Measurements from ENCODE around the gene CTNNA1. TPM values are rescaled to one million over a fixed set of nuclear protein-coding genes. Genes with fewer than 3 reads are reported as not detected.

CTNNA1 gene
- total RNA-seq, 1 donor from 2014 or later: 78.6 TPM

DNA sequence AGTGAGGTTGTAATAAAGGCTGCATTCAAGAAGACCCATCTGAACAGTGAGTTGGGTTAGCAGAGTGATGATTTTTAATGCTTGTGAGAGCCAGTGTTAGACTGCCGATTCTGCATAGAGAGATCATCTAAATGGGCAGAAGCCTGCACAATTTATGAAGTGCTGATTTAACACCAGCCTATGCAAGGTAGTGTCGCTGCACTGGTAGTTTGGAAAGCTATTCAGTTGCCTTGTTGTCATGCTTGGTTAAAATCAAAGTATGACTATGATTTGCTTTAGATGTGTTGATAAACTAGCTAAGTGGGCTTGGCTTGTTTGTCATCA lies 122.3 kb downstream of the CTNNA1 start:
- intact Hi-C loops (cut with micrococcal nuclease): no loop called here
- Mint-ChIP-seq H3K27me3 (peaks cover 20% of the 10 kb centered on the region), H3K4me1 (no peaks in the 10 kb centered on the region), H3K27ac (no peak overlapping the region), H3K36me3 (ENCODE audit: low read depth) (no peaks in the 10 kb centered on the region), H3K4me3 (no peak overlapping the region), H3K9me3 (no peaks in the 10 kb centered on the region)
- DNase-seq: no peak

DNA sequence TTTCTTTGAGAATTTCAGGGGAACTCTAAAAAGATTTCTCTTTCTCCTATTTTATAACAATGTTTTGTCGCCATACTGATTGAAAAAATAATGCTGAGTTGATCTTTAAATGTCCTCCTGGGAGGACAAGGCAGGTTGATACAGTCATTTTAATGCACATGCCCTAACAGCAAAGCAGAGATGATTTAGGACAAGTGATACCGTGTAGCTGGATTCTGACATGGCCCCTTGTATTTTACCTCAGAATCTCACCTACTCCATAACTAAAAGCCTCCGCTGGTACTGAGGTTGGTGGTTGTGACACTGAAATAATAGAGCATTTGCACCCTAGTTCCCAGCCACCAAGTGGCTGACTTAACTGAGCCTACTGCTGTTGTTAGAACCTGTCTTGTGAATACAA lies 122.7 kb downstream of the CTNNA1 start:
- intact Hi-C loops (cut with micrococcal nuclease): no loop called here
- Mint-ChIP-seq H3K27ac (no peak overlapping the region), H3K4me1 (no peaks in the 10 kb centered on the region), H3K4me3 (no peak overlapping the region), H3K9me3 (no peaks in the 10 kb centered on the region), H3K27me3 (peaks cover 18% of the 10 kb centered on the region), H3K36me3 (ENCODE audit: low read depth) (no peaks in the 10 kb centered on the region)
- no peak for DNase-seq

DNA sequence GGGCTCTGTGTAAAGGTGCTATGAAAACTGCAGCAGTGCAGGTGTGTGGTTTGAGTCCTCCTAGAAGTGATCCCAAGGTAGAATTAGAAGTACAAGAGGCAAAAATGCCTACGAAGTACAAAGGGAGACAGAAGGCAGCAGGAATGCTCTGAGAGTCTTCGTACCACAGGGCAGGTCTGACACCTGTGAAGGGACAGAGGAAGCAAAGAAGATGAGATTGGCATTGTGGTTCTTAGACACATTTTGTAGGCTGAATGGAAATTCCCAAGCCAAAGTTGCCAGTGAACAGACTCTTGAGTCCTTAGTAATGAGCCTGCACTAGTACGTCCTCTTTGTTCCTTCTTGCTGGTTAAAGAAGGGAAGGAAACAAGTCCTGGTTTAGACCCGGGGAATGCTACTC lies 123.6 kb downstream of the CTNNA1 start:
- H3K27me3 Mint-ChIP-seq: peaks cover 11% of the 10 kb centered on the region
- H3K4me1 Mint-ChIP-seq: no peaks in the 10 kb centered on the region
- H3K9me3 Mint-ChIP-seq: no peaks in the 10 kb centered on the region
- H3K36me3 Mint-ChIP-seq (ENCODE audit: low read depth): no peaks in the 10 kb centered on the region
- no peak overlapping the region for H3K27ac Mint-ChIP-seq
- DNase-seq: no peak
- intact Hi-C loops (cut with micrococcal nuclease): no loop called here
- no peak overlapping the region for H3K4me3 Mint-ChIP-seq

DNA sequence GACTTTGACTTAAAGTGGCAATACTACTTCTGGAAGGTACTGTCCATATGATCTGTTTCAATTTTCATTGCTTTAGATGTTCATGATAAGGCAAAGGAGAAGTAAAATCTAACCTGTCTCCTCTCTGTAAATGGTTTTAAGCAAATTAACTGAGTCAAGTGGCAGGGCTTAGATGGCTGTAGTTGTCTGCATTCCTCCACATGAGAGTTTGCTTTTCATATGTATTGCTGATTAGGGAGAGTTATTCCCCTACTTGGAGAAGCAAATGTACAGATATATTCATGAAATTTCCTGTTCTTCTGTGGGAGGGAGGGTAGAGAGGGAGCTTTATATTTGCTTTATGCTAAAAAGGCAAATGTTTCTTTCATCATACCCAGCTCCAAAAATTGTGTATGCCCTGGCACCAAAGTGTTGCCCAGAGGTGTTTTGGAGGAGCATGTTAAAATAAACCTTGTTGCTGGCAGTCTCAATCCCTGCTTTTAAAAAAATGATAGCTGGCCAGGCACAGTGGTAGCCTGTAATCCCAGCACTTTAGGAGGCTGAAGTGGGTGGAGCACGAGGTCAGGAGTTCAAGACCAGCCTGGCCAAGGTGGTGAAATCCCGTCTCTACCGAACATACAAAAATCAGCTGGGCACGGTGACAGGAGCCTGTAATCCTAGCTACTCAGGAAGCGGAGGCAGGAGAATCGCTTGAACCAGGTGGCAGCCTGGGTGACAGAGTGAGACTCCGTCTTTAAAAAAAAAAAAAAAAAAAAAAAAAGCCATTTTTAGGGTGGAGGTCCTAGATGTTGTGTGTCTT lies 125.4 kb downstream of the CTNNA1 start:
- peaks cover 10% of the 10 kb centered on the region for H3K27me3 Mint-ChIP-seq
- H3K4me3 Mint-ChIP-seq: no peak overlapping the region
- intact Hi-C loops (cut with micrococcal nuclease): no loop called here
- H3K27ac Mint-ChIP-seq: no peak overlapping the region
- no peaks in the 10 kb centered on the region for H3K4me1 Mint-ChIP-seq
- no peaks in the 10 kb centered on the region for H3K36me3 Mint-ChIP-seq (ENCODE audit: low read depth)
- no peaks in the 10 kb centered on the region for H3K9me3 Mint-ChIP-seq
- DNase-seq: no peak

DNA sequence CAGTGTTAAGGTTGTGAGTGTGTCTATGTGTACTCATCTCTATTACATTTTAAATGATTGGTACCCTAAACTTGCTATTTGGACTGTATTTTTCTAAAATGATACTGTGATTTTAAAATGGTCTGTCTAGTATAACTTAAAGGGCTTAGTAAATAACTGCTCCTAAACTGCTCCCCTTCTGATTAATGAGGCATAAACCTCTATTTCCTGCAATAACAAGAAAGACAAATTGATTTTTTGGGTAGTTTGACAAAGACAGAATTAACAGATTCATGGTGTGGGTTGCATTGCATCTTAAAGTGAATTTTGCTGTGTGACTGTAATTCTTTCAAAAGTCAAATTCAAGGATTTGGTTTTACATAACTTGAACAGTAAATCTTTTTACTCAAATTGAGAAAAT lies 130.0 kb downstream of the CTNNA1 start:
- Mint-ChIP-seq H3K9me3 (no peaks in the 10 kb centered on the region), H3K27ac (no peak overlapping the region), H3K36me3 (ENCODE audit: low read depth) (peaks cover 7% of the 10 kb centered on the region), H3K4me1 (no peaks in the 10 kb centered on the region), H3K27me3 (peaks cover 10% of the 10 kb centered on the region), H3K4me3 (no peak overlapping the region)
- intact Hi-C loops (cut with micrococcal nuclease): no loop called here
- no peak for DNase-seq

DNA sequence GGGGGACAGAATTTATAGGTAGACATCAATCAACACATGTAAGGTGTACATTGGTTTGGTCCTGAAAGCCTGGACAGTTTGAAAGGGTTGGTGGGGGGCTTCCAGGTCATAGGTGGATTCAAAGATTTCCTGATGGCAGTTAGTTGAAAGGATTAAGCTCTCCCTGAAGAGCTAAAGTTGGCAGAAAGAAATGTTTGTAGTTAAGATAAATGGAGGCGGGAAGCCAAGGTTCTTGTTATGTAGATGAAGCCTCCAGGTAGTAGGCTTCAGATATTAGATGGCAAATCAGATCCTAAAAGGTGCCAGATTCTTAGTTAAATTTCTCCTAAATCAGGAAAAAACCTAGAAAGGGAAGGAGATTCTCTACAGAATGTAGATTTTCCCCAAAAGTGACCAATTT lies 130.9 kb downstream of the CTNNA1 start:
- Mint-ChIP-seq H3K27ac (no peak overlapping the region), H3K36me3 (ENCODE audit: low read depth) (peaks cover 14% of the 10 kb centered on the region), H3K9me3 (no peaks in the 10 kb centered on the region), H3K4me1 (no peaks in the 10 kb centered on the region), H3K27me3 (peaks cover 10% of the 10 kb centered on the region), H3K4me3 (no peak overlapping the region)
- no peak for DNase-seq
- intact Hi-C loops (cut with micrococcal nuclease): no loop called here

DNA sequence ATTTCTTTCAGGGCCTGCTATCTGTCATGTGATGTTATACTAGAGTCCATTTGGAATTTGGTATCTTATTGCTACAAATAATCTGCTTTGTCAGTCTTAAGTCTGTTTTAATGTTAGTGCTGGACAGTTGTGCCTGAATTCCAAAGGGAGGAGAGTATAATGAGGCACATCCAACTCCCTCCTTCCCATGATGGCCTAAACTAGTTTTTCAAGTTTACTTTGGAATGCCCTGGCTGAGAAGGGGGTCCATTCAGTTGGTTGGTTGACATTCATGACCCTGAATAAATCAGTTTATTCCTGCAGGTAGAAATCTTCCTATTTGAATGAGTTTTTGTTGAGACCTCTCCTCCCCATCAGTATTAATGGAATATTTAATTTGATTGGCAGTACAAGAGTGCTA lies 131.3 kb downstream of the CTNNA1 start:
- intact Hi-C loops (cut with micrococcal nuclease): no loop called here
- peaks cover 10% of the 10 kb centered on the region for H3K27me3 Mint-ChIP-seq
- no peak overlapping the region for H3K27ac Mint-ChIP-seq
- H3K36me3 Mint-ChIP-seq (ENCODE audit: low read depth): peaks cover 15% of the 10 kb centered on the region
- DNase-seq: no peak
- peaks cover under 1% of the 10 kb centered on the region for H3K9me3 Mint-ChIP-seq
- H3K4me3 Mint-ChIP-seq: no peak overlapping the region
- H3K4me1 Mint-ChIP-seq: no peaks in the 10 kb centered on the region

DNA sequence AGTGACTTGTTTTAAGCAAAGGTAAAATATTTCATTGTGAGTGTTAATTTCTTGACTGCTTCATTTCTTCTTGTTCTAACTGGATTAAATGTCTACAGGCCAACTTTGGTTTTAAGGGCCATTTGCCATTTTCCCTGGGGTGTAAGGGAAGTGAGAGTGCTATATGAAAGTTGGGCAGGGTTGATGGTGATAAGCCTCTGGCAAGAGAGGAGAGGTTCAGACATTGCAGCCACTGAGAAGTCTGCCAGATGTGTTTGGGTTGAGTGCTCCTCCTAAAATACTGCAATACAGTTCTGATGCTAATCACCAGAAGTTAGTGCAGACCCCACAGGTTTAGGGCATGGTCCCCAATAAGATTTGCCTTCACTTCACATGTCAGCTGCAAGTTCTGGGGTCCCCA lies 136.8 kb downstream of the CTNNA1 start:
- no peaks in the 10 kb centered on the region for H3K4me1 Mint-ChIP-seq
- peaks cover 36% of the 10 kb centered on the region for H3K36me3 Mint-ChIP-seq (ENCODE audit: low read depth)
- H3K27ac Mint-ChIP-seq: no peak overlapping the region
- intact Hi-C loops (cut with micrococcal nuclease): no loop called here
- peaks cover 12% of the 10 kb centered on the region for H3K9me3 Mint-ChIP-seq
- H3K4me3 Mint-ChIP-seq: no peak overlapping the region
- H3K27me3 Mint-ChIP-seq: no peaks in the 10 kb centered on the region
- DNase-seq: no peak

DNA sequence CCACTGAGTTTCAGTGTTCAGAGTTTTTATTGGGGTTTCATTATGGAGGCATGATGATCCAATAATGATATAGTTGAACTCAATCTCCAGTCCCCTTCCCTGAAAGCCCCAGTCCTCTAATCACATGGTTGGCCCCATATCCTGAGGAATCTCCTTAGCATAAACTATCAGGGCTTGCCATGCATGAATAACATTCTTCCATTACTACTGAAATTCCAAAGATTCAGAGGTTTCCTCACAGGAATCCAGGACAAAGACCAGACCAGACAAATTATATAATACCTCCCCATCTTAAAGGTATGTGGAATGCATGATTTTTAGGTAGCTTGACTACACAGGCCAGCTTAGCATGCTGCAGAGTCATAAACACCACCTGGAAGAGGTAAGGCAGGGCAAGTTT lies 137.4 kb downstream of the CTNNA1 start:
- no peak overlapping the region for H3K27ac Mint-ChIP-seq
- peaks cover 12% of the 10 kb centered on the region for H3K9me3 Mint-ChIP-seq
- no peaks in the 10 kb centered on the region for H3K4me1 Mint-ChIP-seq
- H3K27me3 Mint-ChIP-seq: no peaks in the 10 kb centered on the region
- intact Hi-C loops (cut with micrococcal nuclease): no loop called here
- no peak overlapping the region for H3K4me3 Mint-ChIP-seq
- DNase-seq: no peak
- peaks cover 36% of the 10 kb centered on the region for H3K36me3 Mint-ChIP-seq (ENCODE audit: low read depth)

DNA sequence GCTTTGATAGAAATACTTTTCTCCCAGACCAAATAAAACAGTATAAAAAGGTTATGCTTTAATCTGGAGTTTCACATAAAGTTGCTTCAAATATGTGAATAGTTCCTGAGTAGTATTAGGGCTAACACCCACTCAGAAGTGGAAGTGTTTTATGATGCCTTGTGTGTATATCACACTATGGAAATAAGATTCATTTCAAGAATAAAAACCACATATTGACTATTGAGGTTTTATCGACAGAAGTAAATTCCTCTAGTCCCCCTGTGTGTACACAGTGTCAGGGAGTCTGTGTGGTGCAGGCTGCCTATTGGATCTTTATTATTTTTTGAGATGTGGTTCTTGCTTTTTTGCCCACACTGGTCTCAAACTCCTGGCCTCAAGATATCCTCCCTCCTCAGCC lies 142.7 kb downstream of the CTNNA1 start:
- intact Hi-C loops (cut with micrococcal nuclease): no loop called here
- H3K9me3 Mint-ChIP-seq: peaks cover 3% of the 10 kb centered on the region

DNA sequence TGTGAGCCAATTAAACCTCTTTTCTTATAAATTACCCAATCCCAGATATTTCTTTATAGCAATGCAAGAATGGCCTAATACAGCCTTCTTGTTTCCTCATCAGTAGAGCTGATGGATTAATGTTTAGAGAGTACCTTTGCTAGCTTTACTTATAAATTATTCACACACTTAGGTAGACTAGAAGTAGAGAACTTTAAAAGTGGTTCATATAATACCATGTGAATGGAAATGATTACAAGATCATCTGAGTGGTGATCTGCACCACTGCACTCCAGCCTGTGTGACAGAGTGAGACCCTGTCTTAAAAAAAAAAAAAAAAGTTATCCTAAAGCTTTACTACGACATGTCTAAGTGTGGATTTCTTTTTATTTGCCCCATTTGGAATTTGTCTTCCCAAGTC lies 145.1 kb downstream of the CTNNA1 start:
- Mint-ChIP-seq H3K36me3 (ENCODE audit: low read depth) (peaks cover 9% of the 10 kb centered on the region), H3K27ac (no peak overlapping the region), H3K4me3 (no peak overlapping the region), H3K9me3 (no peaks in the 10 kb centered on the region), H3K27me3 (peaks cover 4% of the 10 kb centered on the region), H3K4me1 (peaks cover 10% of the 10 kb centered on the region)
- no peak for DNase-seq
- intact Hi-C loops (cut with micrococcal nuclease): no loop called here

More for the DNA sequence above, 142.7 kb downstream of the CTNNA1 start:
- no peak overlapping the region for H3K27ac Mint-ChIP-seq
- no peaks in the 10 kb centered on the region for H3K27me3 Mint-ChIP-seq
- peaks cover 12% of the 10 kb centered on the region for H3K36me3 Mint-ChIP-seq (ENCODE audit: low read depth)
- no peak overlapping the region for H3K4me3 Mint-ChIP-seq
- no peak for DNase-seq
- peaks cover 9% of the 10 kb centered on the region for H3K4me1 Mint-ChIP-seq

DNA sequence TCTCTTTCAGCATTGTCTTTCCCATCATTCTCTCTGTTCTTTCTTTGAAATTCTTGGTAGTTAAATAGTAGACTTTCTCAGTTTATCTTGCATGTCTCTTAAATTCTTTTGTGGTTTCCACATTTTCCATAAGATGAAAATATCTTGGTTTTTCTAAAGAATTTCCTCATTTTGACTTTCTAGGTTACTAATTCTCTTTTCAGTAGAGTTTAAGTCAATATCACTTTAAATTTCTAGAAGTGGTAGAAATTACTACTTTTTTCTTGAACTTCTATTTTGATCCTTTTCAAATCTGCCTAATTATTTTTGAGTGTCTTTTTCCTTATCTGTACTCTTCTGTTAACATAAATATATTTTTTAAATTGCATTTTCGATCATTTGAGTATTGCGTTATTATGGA lies 145.5 kb downstream of the CTNNA1 start:
- DNase-seq: no peak

DNA sequence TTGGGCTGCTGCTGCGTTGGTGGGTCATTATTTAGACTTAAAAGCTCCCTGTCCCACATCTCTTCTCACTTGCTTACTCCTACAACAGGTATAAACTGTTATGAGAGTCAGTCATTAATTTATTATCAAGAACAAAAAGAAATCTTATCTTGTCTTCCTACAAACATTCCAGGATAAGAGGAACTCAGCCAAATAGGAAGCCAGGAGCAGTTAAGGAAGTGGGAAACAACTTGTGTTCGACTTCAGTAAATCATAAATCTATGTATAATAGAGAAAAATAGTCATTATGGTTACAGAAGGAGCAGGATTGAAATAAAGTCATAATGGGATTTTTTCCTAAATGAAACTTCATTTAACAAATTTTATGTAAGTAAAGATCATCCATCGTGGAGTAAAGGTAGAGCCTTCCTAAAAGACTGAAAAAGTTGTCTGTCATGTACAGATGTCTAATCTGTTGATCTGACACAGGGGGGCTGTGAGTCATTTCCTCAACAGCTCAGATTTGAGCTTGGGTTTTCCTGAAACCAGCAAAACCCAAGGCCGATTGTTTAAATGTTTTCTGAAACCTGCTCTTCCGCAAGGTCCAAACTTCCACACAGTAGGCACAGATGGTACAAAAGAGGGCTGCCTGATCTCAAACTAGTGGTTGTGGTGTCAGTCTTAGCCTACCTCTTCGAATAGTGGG lies 147.2 kb downstream of the CTNNA1 start:
- H3K4me3 Mint-ChIP-seq: no peak overlapping the region
- peak; percentile 64 for DNase-seq

More for the DNA sequence above, 145.5 kb downstream of the CTNNA1 start:
- intact Hi-C loops (cut with micrococcal nuclease): no loop called here
- Mint-ChIP-seq H3K36me3 (ENCODE audit: low read depth) (peaks cover 9% of the 10 kb centered on the region), H3K4me1 (peaks cover 10% of the 10 kb centered on the region), H3K27ac (no peak overlapping the region), H3K27me3 (peaks cover 4% of the 10 kb centered on the region), H3K4me3 (no peak overlapping the region), H3K9me3 (no peaks in the 10 kb centered on the region)

DNA sequence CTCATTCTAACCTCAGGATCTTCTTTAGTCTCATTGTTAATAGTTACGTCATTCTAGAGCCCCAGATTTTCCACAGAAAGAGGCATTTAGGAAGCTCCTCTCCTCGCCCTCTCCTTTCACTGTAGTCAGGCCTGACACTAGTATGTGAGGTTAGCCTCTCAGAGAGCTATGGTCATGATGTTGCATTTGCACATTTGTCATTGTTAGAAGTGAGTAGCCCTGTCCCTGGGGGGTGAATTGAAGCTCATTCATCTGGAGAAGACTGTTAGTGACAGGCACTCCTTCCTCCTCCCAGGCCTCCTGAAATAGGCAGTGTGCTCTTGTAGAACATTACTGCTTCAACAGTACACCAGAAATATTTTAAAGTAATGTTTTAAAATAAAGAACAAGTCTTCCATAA lies 148.5 kb downstream of the CTNNA1 start:
- H3K27me3 Mint-ChIP-seq: peaks cover 4% of the 10 kb centered on the region
- no peak for DNase-seq
- no peaks in the 10 kb centered on the region for H3K9me3 Mint-ChIP-seq
- intact Hi-C loops (cut with micrococcal nuclease): no loop called here
- no peak overlapping the region for H3K27ac Mint-ChIP-seq
- H3K4me1 Mint-ChIP-seq: peaks cover 10% of the 10 kb centered on the region
- H3K4me3 Mint-ChIP-seq: no peak overlapping the region
- H3K36me3 Mint-ChIP-seq (ENCODE audit: low read depth): peaks cover 14% of the 10 kb centered on the region

More for the DNA sequence above, 147.2 kb downstream of the CTNNA1 start:
- peaks cover 10% of the 10 kb centered on the region for H3K4me1 Mint-ChIP-seq
- no peaks in the 10 kb centered on the region for H3K9me3 Mint-ChIP-seq
- H3K27me3 Mint-ChIP-seq: peaks cover 4% of the 10 kb centered on the region
- intact Hi-C loops (cut with micrococcal nuclease): no loop called here
- H3K27ac Mint-ChIP-seq: no peak overlapping the region
- H3K36me3 Mint-ChIP-seq (ENCODE audit: low read depth): peaks cover 9% of the 10 kb centered on the region

Data from activated CD4-positive, alpha-beta T cell treated with anti-CD3 and anti-CD28 coated beads, Interleukin-2, amount 10 ng/mL, durations not matched to agents 24 days and 14 days (primary cell).